Measurements from ENCODE around the gene H6PD. TPM values are rescaled to one million over a fixed set of nuclear protein-coding genes. Genes with fewer than 3 reads are reported as not detected.

H6PD gene
- total and polyA plus RNA-seq, 2 donors (not counting 3 experiments of a cell fraction or from before 2014, with no cell fraction given): 24.5 to 29.0 TPM

- TF ChIP-seq CTCF (IDR thresholded peaks at IDR 0.05; ENCODE audit: extremely low read depth in 1 of 2, insufficient read depth in 1 of 2, low read depth in 1 of 2, low read length in 2 of 2) (peak in 1 of 2 donors; percentile 2), POLR2A (IDR thresholded peaks at IDR 0.05; ENCODE audit: low read depth, low read length) (no peak)
- no peaks in the 10 kb centered on the region for H3K27me3 ChIP-seq (ENCODE audit: control insufficient read depth in 2 of 2, insufficient read depth in 2 of 2, low read length in 2 of 2)
- no peaks in the 10 kb centered on the region for H3K9me1 ChIP-seq (replicated peaks; ENCODE audit: control insufficient read depth, extremely low read depth, insufficient read depth, low read length)
- no peaks in the 10 kb centered on the region for H3K4me1 ChIP-seq (ENCODE audit: control insufficient read depth, extremely low read depth, insufficient read depth, low read length)
- DNase-seq (ENCODE audit: low read depth, low spot score): peak; percentile 16
- H3K9ac ChIP-seq (replicated peaks; ENCODE audit: extremely low read depth, insufficient read depth, low read length): no peak overlapping the region
- H3K27ac ChIP-seq (ENCODE audit: insufficient read depth, low read depth, low read length): no peak overlapping the region
- dilution Hi-C loops (cut with MboI; ENCODE audit: extremely low pct_ligation_motif_present, low sequenced_read_pairs): no loop called here
- no peak overlapping the region for H3K4me3 ChIP-seq (replicated peaks in 1 of 3; ENCODE audit: insufficient read depth in 1 of 3, low read depth in 1 of 3, low read length in 3 of 3)
- intact Hi-C loops (cut with micrococcal nuclease): loop anchor here (5.0 kb wide), 1 partner anchor 303 kb away; no protein-coding TSS in a partner anchor
- no TSS peak for BruUV-seq (replicated peaks)
- POLR2A ChIA-PET: interaction anchor here (1.1 kb wide), 1 partner anchor 35 kb away, joined by 4 read pairs; the partner anchor contains the start of gene H6PD
- no peaks in the 10 kb centered on the region for H4K20me1 ChIP-seq (replicated peaks; ENCODE audit: control insufficient read depth, extremely low read depth, insufficient read depth, low read length)
- peaks cover 0 to 3% of the 10 kb centered on the region in 2 experiments for H3K36me3 ChIP-seq (ENCODE audit: control insufficient read depth in 2 of 2, extremely low read depth in 1 of 2, insufficient read depth in 2 of 2, low read length in 2 of 2)
- H3K9me3 ChIP-seq (replicated peaks; ENCODE audit: control insufficient read depth, insufficient read depth, low read length): no peaks in the 10 kb centered on the region
- H3K4me2 ChIP-seq (ENCODE audit: insufficient read depth, low read length): no peak overlapping the region
- H3K79me2 ChIP-seq (ENCODE audit: control insufficient read depth, insufficient read depth, low read length): no peaks in the 10 kb centered on the region
- CTCF ChIA-PET: interaction anchor here (0.7 to 9.6 kb wide), 10 partner anchors 14 to 305 kb away, joined by 3 to 232 read pairs (median 6); no protein-coding TSS in a partner anchor
- peak; percentile 66 for FAIRE-seq
- H2AFZ ChIP-seq (ENCODE audit: low read depth, low read length): no peak overlapping the region
These were observed 34.5 kb downstream of the H6PD start for GRCh38 chr1:9269078-9269501.

GRCh38 chr1:9269721-9270120, 35.1 kb downstream of the H6PD start:
- H3K4me1 ChIP-seq (ENCODE audit: control insufficient read depth, extremely low read depth, insufficient read depth, low read length): no peaks in the 10 kb centered on the region
- H3K27me3 ChIP-seq (ENCODE audit: control insufficient read depth in 2 of 2, insufficient read depth in 2 of 2, low read length in 2 of 2): no peaks in the 10 kb centered on the region
- no peak overlapping the region for H2AFZ ChIP-seq (ENCODE audit: low read depth, low read length)
- ChIA-PET CTCF (interaction anchor here (0.7 to 9.6 kb wide), 7 partner anchors 19 to 304 kb away, joined by 3 to 232 read pairs (median 5); no protein-coding TSS in a partner anchor), POLR2A (no interaction called here)
- H4K20me1 ChIP-seq (replicated peaks; ENCODE audit: control insufficient read depth, extremely low read depth, insufficient read depth, low read length): no peaks in the 10 kb centered on the region
- no peak overlapping the region for H3K9ac ChIP-seq (replicated peaks; ENCODE audit: extremely low read depth, insufficient read depth, low read length)
- dilution Hi-C loops (cut with MboI; ENCODE audit: extremely low pct_ligation_motif_present, low sequenced_read_pairs) (no loop called here), intact Hi-C loops (cut with micrococcal nuclease) (loop anchor here (5.0 kb wide), 1 partner anchor 303 kb away; no protein-coding TSS in a partner anchor)
- no peaks in the 10 kb centered on the region for H3K79me2 ChIP-seq (ENCODE audit: control insufficient read depth, insufficient read depth, low read length)
- no peaks in the 10 kb centered on the region for H3K9me1 ChIP-seq (replicated peaks; ENCODE audit: control insufficient read depth, extremely low read depth, insufficient read depth, low read length)
- H3K27ac ChIP-seq (ENCODE audit: insufficient read depth, low read depth, low read length): no peak overlapping the region
- H3K4me2 ChIP-seq (ENCODE audit: insufficient read depth, low read length): no peak overlapping the region
- FAIRE-seq (no peak), DNase-seq (ENCODE audit: low read depth, low spot score) (no peak)
- no TSS peak for BruUV-seq (replicated peaks)
- no peak overlapping the region for H3K4me3 ChIP-seq (replicated peaks in 1 of 3; ENCODE audit: insufficient read depth in 1 of 3, low read depth in 1 of 3, low read length in 3 of 3)
- no peaks in the 10 kb centered on the region for H3K36me3 ChIP-seq (ENCODE audit: control insufficient read depth in 2 of 2, extremely low read depth in 1 of 2, insufficient read depth in 2 of 2, low read length in 2 of 2)
- TF ChIP-seq FOS (IDR thresholded peaks at IDR 0.05; ENCODE audit: borderline replicate concordance, insufficient read depth, low read length) (no peak), POLR2A (IDR thresholded peaks at IDR 0.05; ENCODE audit: low read depth, low read length) (no peak), EZH2 (IDR thresholded peaks at IDR 0.05; ENCODE audit: borderline replicate concordance, low read depth, low read length, severe bottlenecking) (no peak), CTCF (IDR thresholded peaks at IDR 0.05; ENCODE audit: extremely low read depth in 1 of 2, insufficient read depth in 1 of 2, low read depth in 1 of 2, low read length in 2 of 2) (no peak)
- no peaks in the 10 kb centered on the region for H3K9me3 ChIP-seq (replicated peaks; ENCODE audit: control insufficient read depth, insufficient read depth, low read length)
